NT2/D1 (cell line): ENCODE measurements around the gene CHADL.

Source experiments
- DNase-seq: peaks from one replicate; pipeline ENCODE4 v3.0.0-alpha.2; 2011; ENCODE audit warnings: low read depth, low spot score
- H3K27me3 ChIP-seq: 2 replicates; pipeline ENCODE4 v1.6.0; 2011; ENCODE audit warnings: mild to moderate bottlenecking; ENCODE audit not compliant: insufficient read length, insufficient read depth
- H3K36me3 ChIP-seq: 2 replicates; pipeline ENCODE4 v1.6.1; 2011; ENCODE audit warnings: mild to moderate bottlenecking, low read length, mixed read lengths; ENCODE audit not compliant: insufficient read depth, insufficient read length
- H3K4me1 ChIP-seq: 2 replicates; pipeline ENCODE4 v1.5.1; 2011; ENCODE audit not compliant: insufficient read depth, insufficient read length
- H3K4me3 ChIP-seq: 2 replicates; pipeline ENCODE4 v1.5.1; 2011; ENCODE audit warnings: low read depth; ENCODE audit not compliant: insufficient read length
- H3K9ac ChIP-seq: 2 replicates; pipeline ENCODE4 v1.6.0; 2011; ENCODE audit warnings: low read depth; ENCODE audit not compliant: insufficient read length
- H3K9me3 ChIP-seq: 2 replicates; pipeline ENCODE4 v1.5.1; 2011; ENCODE audit warnings: mild to moderate bottlenecking, low read length; ENCODE audit not compliant: insufficient read depth
- SUZ12 ChIP-seq: IDR thresholded peaks from 2 replicates; pipeline ENCODE4 v1.6.1; 2011; ENCODE audit not compliant: insufficient read length, insufficient read depth; ENCODE audit errors: extremely low read depth
- YY1 ChIP-seq: IDR thresholded peaks from 2 replicates; pipeline ENCODE4 v1.6.1; 2011; ENCODE audit not compliant: insufficient read length, insufficient read depth
- ZNF274 ChIP-seq: IDR thresholded peaks from 2 replicates; pipeline ENCODE4 v1.6.1; 2011; ENCODE audit warnings: mild to moderate bottlenecking, low read depth, low read length

Gene CHADL

GRCh38 chr22:41245917-41246499, 5.3 kb upstream of the CHADL start:
- peaks cover 62% of the 10 kb centered on the region for H3K36me3 ChIP-seq

GRCh38 chr22:41243361-41243760, 2.6 kb upstream of the CHADL start:
- Histone ChIP-seq H3K9me3 (no peaks in the 10 kb centered on the region), H3K4me3 (no peak overlapping the region), H3K9ac (no peak overlapping the region), H3K36me3 (peaks cover 35% of the 10 kb centered on the region), H3K4me1 (peaks cover 9% of the 10 kb centered on the region), H3K27me3 (peaks cover 7% of the 10 kb centered on the region)
- DNase-seq = no peak
- no peak for TF ChIP-seq YY1
- TF ChIP-seq SUZ12 = no peak
- TF ChIP-seq ZNF274 = no peak

More at GRCh38 chr22:41245917-41246499, 5.3 kb upstream of the CHADL start:
- H3K27me3 ChIP-seq = no peaks in the 10 kb centered on the region
- H3K9ac ChIP-seq = no peak overlapping the region
- no peak for DNase-seq
- H3K4me3 ChIP-seq = no peak overlapping the region
- no peak for TF ChIP-seq YY1
- no peak for TF ChIP-seq SUZ12
- TF ChIP-seq ZNF274 = no peak
- peaks cover 4% of the 10 kb centered on the region for H3K4me1 ChIP-seq
- no peaks in the 10 kb centered on the region for H3K9me3 ChIP-seq

- Histone ChIP-seq H3K4me3 (no peak overlapping the region), H3K9ac (no peak overlapping the region), H3K9me3 (no peaks in the 10 kb centered on the region), H3K27me3 (peaks cover 10% of the 10 kb centered on the region), H3K36me3 (peaks cover 29% of the 10 kb centered on the region), H3K4me1 (peaks cover 10% of the 10 kb centered on the region)
- TF ChIP-seq ZNF274 = no peak
- no peak for TF ChIP-seq SUZ12
- TF ChIP-seq YY1 = no peak
- no peak for DNase-seq
These were observed 1.8 kb upstream of the CHADL start for GRCh38 chr22:41242396-41243117.

- no peak for DNase-seq
- Histone ChIP-seq H3K27me3 (peaks cover 21% of the 10 kb centered on the region), H3K4me1 (peaks cover 14% of the 10 kb centered on the region), H3K9ac (no peak overlapping the region), H3K4me3 (no peak overlapping the region), H3K9me3 (no peaks in the 10 kb centered on the region), H3K36me3 (peaks cover 18% of the 10 kb centered on the region)
- no peak for TF ChIP-seq SUZ12
- no peak for TF ChIP-seq YY1
- TF ChIP-seq ZNF274 = no peak
These were observed 474 bp upstream of the CHADL start for GRCh38 chr22:41241133-41241676.

- peaks cover 21% of the 10 kb centered on the region for H3K27me3 ChIP-seq
- DNase-seq = no peak
- peaks cover 14% of the 10 kb centered on the region for H3K4me1 ChIP-seq
- TF ChIP-seq SUZ12 (no peak), YY1 (no peak), ZNF274 (no peak)
- H3K4me3 ChIP-seq = no peak overlapping the region
- no peak overlapping the region for H3K9ac ChIP-seq
- H3K9me3 ChIP-seq = no peaks in the 10 kb centered on the region
- H3K36me3 ChIP-seq = peaks cover 2% of the 10 kb centered on the region
These were observed 1.1 kb downstream of the CHADL start for GRCh38 chr22:41239443-41240128.

DNA sequence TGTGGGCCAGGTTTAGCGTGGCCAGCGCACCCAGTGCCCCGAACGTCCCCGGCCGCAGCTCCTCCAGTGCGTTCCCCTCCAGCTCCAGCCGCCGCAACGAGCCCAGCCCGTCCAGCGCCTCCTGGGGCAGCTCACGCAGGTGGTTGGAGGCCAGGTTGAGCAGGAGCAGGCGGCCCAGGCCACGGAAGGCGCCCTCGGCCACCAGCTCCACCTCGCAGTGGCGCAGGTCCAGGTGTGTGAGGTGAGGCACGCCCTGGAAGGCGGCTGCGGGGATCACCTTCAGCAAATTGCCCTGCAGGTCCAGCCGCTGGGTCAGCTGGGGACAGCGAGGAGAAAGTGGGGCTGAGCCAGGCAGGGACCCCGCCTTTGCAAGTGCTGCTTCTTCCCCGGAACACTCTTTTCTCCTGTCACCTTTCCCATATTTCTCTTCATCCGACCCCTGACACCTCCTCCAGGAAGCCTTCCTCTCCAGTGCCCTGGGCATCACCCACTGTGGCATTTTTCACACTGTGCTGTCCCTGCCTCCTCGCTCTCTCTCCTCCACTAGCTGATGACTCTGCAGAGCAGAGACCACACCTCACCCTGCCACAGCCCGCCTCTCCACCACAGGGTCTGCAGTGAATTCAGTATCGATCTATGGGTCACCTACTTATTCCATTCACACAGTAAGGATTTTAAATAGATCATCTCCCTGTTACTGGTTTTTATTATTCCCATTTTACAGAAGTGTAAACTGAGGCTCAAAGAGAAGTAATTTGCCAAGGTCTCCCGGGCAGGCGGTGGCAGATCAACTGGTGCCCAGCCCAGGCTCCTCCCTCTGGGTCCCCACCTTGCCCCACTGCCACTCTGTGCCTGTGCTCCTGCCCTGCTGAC, 1.9 kb downstream of the CHADL start:
- Histone ChIP-seq H3K4me1 (peaks cover 14% of the 10 kb centered on the region), H3K9ac (peak overlapping the region; percentile 80), H3K36me3 (no peaks in the 10 kb centered on the region), H3K9me3 (no peaks in the 10 kb centered on the region), H3K27me3 (peaks cover 21% of the 10 kb centered on the region), H3K4me3 (no peak overlapping the region)
- TF ChIP-seq ZNF274 = no peak
- no peak for TF ChIP-seq YY1
- no peak for TF ChIP-seq SUZ12
- no peak for DNase-seq
